GM12873 (cell line): ENCODE measurements around the gene DMAC2.

Experiments
- CTCF ChIP-seq: IDR thresholded peaks from 2 replicates; pipeline ENCODE4 v1.5.1; 2012; ENCODE audit warnings: low read depth, mild to moderate bottlenecking, moderate library complexity, low read length, control low read depth; ENCODE audit not compliant: insufficient read depth; ENCODE audit errors: missing control alignments

DMAC2 gene

DNA sequence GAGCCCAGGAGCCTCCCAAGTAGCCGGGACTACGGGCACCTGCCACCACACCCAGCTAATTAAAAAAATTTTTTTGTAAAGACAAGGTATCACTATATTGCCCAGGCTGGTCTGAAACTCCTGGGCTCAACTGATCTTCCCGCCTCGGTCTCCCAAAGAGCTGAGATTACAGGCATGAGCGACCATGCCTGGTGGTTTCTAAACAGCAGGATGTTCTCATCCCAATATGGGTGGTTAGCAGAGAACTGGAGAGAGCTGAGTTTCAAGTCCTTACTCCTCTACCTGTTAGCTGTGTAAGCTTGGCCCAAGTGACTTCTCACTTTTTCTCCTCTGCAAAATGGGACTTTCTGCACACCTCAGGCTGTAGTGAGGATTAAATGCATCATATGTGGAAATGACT, 55.4 kb downstream of the DMAC2 start:
- no peak for TF ChIP-seq CTCF
